ENCODE measurements around the gene BCKDK.

DNA sequence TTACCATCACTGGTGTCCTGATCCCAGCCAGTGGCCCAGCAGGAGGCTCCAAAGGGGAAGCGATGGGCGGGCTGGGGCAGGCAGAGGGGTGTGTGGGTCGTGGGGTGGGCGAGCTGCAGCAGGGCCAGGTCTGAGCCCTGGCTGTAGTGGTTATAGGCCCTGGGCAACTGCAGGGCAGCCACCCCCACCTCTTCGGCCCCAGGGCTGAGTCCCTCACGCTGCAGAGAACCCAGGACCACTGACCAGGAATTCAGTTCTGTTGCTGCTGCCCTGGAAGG is 21.6 kb upstream of the BCKDK start:
- TF ChIP-seq POLR2AphosphoS5 (IDR thresholded peaks at IDR 0.05; ENCODE audit: borderline replicate concordance, low read depth, low read length) (no peak), EZH2 (IDR thresholded peaks at IDR 0.05) (no peak), FOXP2 (optimal IDR thresholded peaks at IDR 0.05; ENCODE audit: control extremely low read depth, extremely low read length, insufficient read depth) (no peak)
